ENCODE results near the gene TSPAN15.

GRCh38 chr10:69468751-69469089 lies 17.5 kb downstream of the TSPAN15 start:
- TF ChIP-seq CTCF (optimal IDR thresholded peaks at IDR 0.05 in 1 of 3, IDR thresholded peaks at IDR 0.05 in 1 of 3, conservative IDR thresholded peaks at IDR 0.05 in 1 of 3; ENCODE audit: extremely low read depth in 1 of 3, insufficient read depth in 2 of 3, low read length in 3 of 3) (no peak), EZH2 (IDR thresholded peaks at IDR 0.05; ENCODE audit: low read length) (no peak)
